ENCODE measurements around the gene KIF5A.

KIF5A gene

GRCh38 chr12:57611108-57611826 lies 61.4 kb downstream of the KIF5A start, which contains the start of gene ARHGEF25:
Gene ARHGEF25 (plus strand): TSS chr12:57611435. CDS start chr12:57611895, 460 bp downstream.
- Histone ChIP-seq H3K9me3 (ENCODE audit: insufficient read depth, low read depth, low read length) (no peaks in the 10 kb centered on the region), H3K36me3 (ENCODE audit: insufficient read depth, low read length) (peaks cover 28% of the 10 kb centered on the region), H3K4me1 (ENCODE audit: insufficient read depth, low read length) (peaks cover 18% of the 10 kb centered on the region), H3K9ac (ENCODE audit: low read depth, low read length) (peak within 1 kb of the TSS; percentile 54; the same call in 1 of the 2 replicates), H3K27me3 (ENCODE audit: insufficient read depth, low read length) (peaks cover 38% of the 10 kb centered on the region), H3K27ac (ENCODE audit: low read depth, low read length) (peak within 1 kb of the TSS; percentile 46; the same call in 1 of the 2 replicates), H3K4me3 (ENCODE audit: low read length) (peak within 1 kb of the TSS; percentile 78)
- under 1% methylated on average over 52 of the region's 55 CpGs for WGBS

- peaks cover 28% of the 10 kb centered on the region for H3K36me3 ChIP-seq (ENCODE audit: insufficient read depth, low read length)
- H3K9me3 ChIP-seq (ENCODE audit: insufficient read depth, low read depth, low read length) = no peaks in the 10 kb centered on the region
- WGBS = 10% methylated on average over 21 of the region's 23 CpGs
- H3K4me1 ChIP-seq (ENCODE audit: insufficient read depth, low read length) = peaks cover 18% of the 10 kb centered on the region
- no peak overlapping the region for H3K27ac ChIP-seq (ENCODE audit: low read depth, low read length)
- H3K9ac ChIP-seq (ENCODE audit: low read depth, low read length) = no peak overlapping the region
- H3K4me3 ChIP-seq (ENCODE audit: low read length) = peak overlapping the region; percentile 51
- peaks cover 45% of the 10 kb centered on the region for H3K27me3 ChIP-seq (ENCODE audit: insufficient read depth, low read length)
These were observed 62.2 kb downstream of the KIF5A start for GRCh38 chr12:57611827-57612710.

GRCh38 chr12:57612711-57613426 lies 63.0 kb downstream of the KIF5A start:
- 93% methylated on average over 10 of the region's 10 CpGs for WGBS
- Histone ChIP-seq H3K9ac (ENCODE audit: low read depth, low read length) (no peak overlapping the region), H3K27me3 (ENCODE audit: insufficient read depth, low read length) (peaks cover 53% of the 10 kb centered on the region), H3K9me3 (ENCODE audit: insufficient read depth, low read depth, low read length) (no peaks in the 10 kb centered on the region), H3K27ac (ENCODE audit: low read depth, low read length) (no peak overlapping the region), H3K36me3 (ENCODE audit: insufficient read depth, low read length) (peaks cover 22% of the 10 kb centered on the region; the same call in 1 of the 2 replicates), H3K4me1 (ENCODE audit: insufficient read depth, low read length) (peaks cover 18% of the 10 kb centered on the region), H3K4me3 (ENCODE audit: low read length) (peak overlapping the region; percentile 51; the same call in 1 of the 2 replicates)

- WGBS = 93% methylated on average over 9 of the region's 10 CpGs
- Histone ChIP-seq H3K4me1 (ENCODE audit: insufficient read depth, low read length) (peaks cover 16% of the 10 kb centered on the region), H3K27ac (ENCODE audit: low read depth, low read length) (no peak overlapping the region), H3K9me3 (ENCODE audit: insufficient read depth, low read depth, low read length) (no peaks in the 10 kb centered on the region), H3K9ac (ENCODE audit: low read depth, low read length) (no peak overlapping the region), H3K27me3 (ENCODE audit: insufficient read depth, low read length) (peaks cover 60% of the 10 kb centered on the region), H3K36me3 (ENCODE audit: insufficient read depth, low read length) (peaks cover 17% of the 10 kb centered on the region; the same call in 1 of the 2 replicates), H3K4me3 (ENCODE audit: low read length) (peak overlapping the region; percentile 18; the same call in 1 of the 2 replicates)
These were observed 63.7 kb downstream of the KIF5A start for GRCh38 chr12:57613427-57614109.

- 70% methylated on average over 14 of the region's 14 CpGs for WGBS
- H3K27me3 ChIP-seq (ENCODE audit: insufficient read depth, low read length) = peaks cover 68% of the 10 kb centered on the region
These were observed 64.5 kb downstream of the KIF5A start for GRCh38 chr12:57614178-57614947.

GRCh38 chr12:57614948-57615500 lies 65.2 kb downstream of the KIF5A start:
- Histone ChIP-seq H3K9me3 (ENCODE audit: insufficient read depth, low read depth, low read length) (no peaks in the 10 kb centered on the region), H3K9ac (ENCODE audit: low read depth, low read length) (no peak overlapping the region), H3K27ac (ENCODE audit: low read depth, low read length) (no peak overlapping the region), H3K27me3 (ENCODE audit: insufficient read depth, low read length) (peaks cover 75% of the 10 kb centered on the region), H3K4me3 (ENCODE audit: low read length) (no peak overlapping the region), H3K36me3 (ENCODE audit: insufficient read depth, low read length) (peaks cover 15% of the 10 kb centered on the region; the same call in 1 of the 2 replicates), H3K4me1 (ENCODE audit: insufficient read depth, low read length) (peaks cover 11% of the 10 kb centered on the region)
- 87% methylated on average over 11 of the region's 11 CpGs for WGBS

More at GRCh38 chr12:57614178-57614947, 64.5 kb downstream of the KIF5A start:
- Histone ChIP-seq H3K4me1 (ENCODE audit: insufficient read depth, low read length) (peaks cover 11% of the 10 kb centered on the region), H3K9ac (ENCODE audit: low read depth, low read length) (no peak overlapping the region), H3K9me3 (ENCODE audit: insufficient read depth, low read depth, low read length) (no peaks in the 10 kb centered on the region), H3K27ac (ENCODE audit: low read depth, low read length) (no peak overlapping the region), H3K36me3 (ENCODE audit: insufficient read depth, low read length) (peaks cover 15% of the 10 kb centered on the region; the same call in 1 of the 2 replicates), H3K4me3 (ENCODE audit: low read length) (peak overlapping the region; percentile 18; the same call in 1 of the 2 replicates)

GRCh38 chr12:57615637-57616036 lies 65.8 kb downstream of the KIF5A start:
- WGBS = 89% methylated on average over 5 of the region's 5 CpGs

GRCh38 chr12:57616383-57617101 lies 66.7 kb downstream of the KIF5A start:
- 88% methylated on average over 2 of the region's 3 CpGs for WGBS
- Histone ChIP-seq H3K36me3 (ENCODE audit: insufficient read depth, low read length) (peaks cover 15% of the 10 kb centered on the region; the same call in 1 of the 2 replicates), H3K27me3 (ENCODE audit: insufficient read depth, low read length) (peaks cover 82% of the 10 kb centered on the region), H3K9ac (ENCODE audit: low read depth, low read length) (no peak overlapping the region), H3K4me1 (ENCODE audit: insufficient read depth, low read length) (peaks cover 11% of the 10 kb centered on the region), H3K9me3 (ENCODE audit: insufficient read depth, low read depth, low read length) (no peaks in the 10 kb centered on the region), H3K27ac (ENCODE audit: low read depth, low read length) (no peak overlapping the region), H3K4me3 (ENCODE audit: low read length) (no peak overlapping the region)

More at GRCh38 chr12:57615637-57616036, 65.8 kb downstream of the KIF5A start:
- Histone ChIP-seq H3K36me3 (ENCODE audit: insufficient read depth, low read length) (peaks cover 15% of the 10 kb centered on the region; the same call in 1 of the 2 replicates), H3K4me1 (ENCODE audit: insufficient read depth, low read length) (peaks cover 11% of the 10 kb centered on the region), H3K9me3 (ENCODE audit: insufficient read depth, low read depth, low read length) (no peaks in the 10 kb centered on the region), H3K4me3 (ENCODE audit: low read length) (no peak overlapping the region), H3K27me3 (ENCODE audit: insufficient read depth, low read length) (peaks cover 77% of the 10 kb centered on the region), H3K27ac (ENCODE audit: low read depth, low read length) (no peak overlapping the region), H3K9ac (ENCODE audit: low read depth, low read length) (no peak overlapping the region)

GRCh38 chr12:57617942-57618341 lies 68.1 kb downstream of the KIF5A start:
- Histone ChIP-seq H3K4me1 (ENCODE audit: insufficient read depth, low read length) (peaks cover 4% of the 10 kb centered on the region), H3K4me3 (ENCODE audit: low read length) (no peak overlapping the region), H3K27ac (ENCODE audit: low read depth, low read length) (no peak overlapping the region), H3K9me3 (ENCODE audit: insufficient read depth, low read depth, low read length) (no peaks in the 10 kb centered on the region), H3K36me3 (ENCODE audit: insufficient read depth, low read length) (peaks cover 15% of the 10 kb centered on the region; the same call in 1 of the 2 replicates), H3K27me3 (ENCODE audit: insufficient read depth, low read length) (peaks cover 85% of the 10 kb centered on the region), H3K9ac (ENCODE audit: low read depth, low read length) (no peak overlapping the region)
- WGBS = 72% methylated on average over 9 of the region's 11 CpGs
